ENCODE data around the gene ATP6V0E2.
"Not testable (repeated sequence)": the region's sequence is repeated elsewhere in the genome, so short reads cannot be mapped to it uniquely, and the experiment has no call there.

DNA sequence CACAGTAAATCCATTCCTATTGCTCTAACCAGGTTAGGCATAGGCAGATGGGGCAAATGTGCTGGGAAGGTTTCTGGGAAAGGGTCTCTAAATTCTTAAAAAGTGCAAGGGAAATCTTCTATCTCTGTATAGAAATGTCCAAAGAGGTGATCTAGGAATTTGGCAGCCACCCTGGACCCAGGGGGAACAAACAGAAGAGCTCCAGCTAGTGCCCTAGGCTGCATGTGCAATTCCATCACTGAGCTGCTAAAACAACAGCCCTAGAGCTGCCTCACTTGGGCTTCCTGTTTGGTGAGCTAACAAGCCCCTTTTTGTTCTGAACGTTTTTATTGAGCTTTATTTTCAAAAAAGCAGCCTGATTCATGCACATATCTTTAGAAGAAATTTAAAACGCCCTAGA, 16.9 kb downstream of the ATP6V0E2 start:
- TF ChIP-seq, protein P1, sequence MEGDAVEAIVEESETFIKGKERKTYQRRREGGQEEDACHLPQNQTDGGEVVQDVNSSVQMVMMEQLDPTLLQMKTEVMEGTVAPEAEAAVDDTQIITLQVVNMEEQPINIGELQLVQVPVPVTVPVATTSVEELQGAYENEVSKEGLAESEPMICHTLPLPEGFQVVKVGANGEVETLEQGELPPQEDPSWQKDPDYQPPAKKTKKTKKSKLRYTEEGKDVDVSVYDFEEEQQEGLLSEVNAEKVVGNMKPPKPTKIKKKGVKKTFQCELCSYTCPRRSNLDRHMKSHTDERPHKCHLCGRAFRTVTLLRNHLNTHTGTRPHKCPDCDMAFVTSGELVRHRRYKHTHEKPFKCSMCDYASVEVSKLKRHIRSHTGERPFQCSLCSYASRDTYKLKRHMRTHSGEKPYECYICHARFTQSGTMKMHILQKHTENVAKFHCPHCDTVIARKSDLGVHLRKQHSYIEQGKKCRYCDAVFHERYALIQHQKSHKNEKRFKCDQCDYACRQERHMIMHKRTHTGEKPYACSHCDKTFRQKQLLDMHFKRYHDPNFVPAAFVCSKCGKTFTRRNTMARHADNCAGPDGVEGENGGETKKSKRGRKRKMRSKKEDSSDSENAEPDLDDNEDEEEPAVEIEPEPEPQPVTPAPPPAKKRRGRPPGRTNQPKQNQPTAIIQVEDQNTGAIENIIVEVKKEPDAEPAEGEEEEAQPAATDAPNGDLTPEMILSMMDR (IDR thresholded peaks at IDR 0.05; ENCODE audit: low read length), result not testable (repeated sequence)
- not testable (repeated sequence) for TF ChIP-seq EZH2 (optimal IDR thresholded peaks at IDR 0.05; ENCODE audit: low read depth, low read length); EZH2phosphoT487 (IDR thresholded peaks at IDR 0.05; ENCODE audit: low read length)

Measured in MM.1S (cell line).